Activated CD4-positive, alpha-beta T cell treated with anti-CD3 and anti-CD28 coated beads, Interleukin-10, Interleukin-2, amounts not matched to agents 100 ng/mL and 50 ng/mL, durations not matched to agents 16 hours and 8 hours (primary cell): Measurements from ENCODE around the gene SERPINA5.

ENCODE experiments used
- DNase-seq: peaks from one replicate; pipeline ENCODE4 v3.0.0-alpha.2; 2020

Gene SERPINA5

DNA sequence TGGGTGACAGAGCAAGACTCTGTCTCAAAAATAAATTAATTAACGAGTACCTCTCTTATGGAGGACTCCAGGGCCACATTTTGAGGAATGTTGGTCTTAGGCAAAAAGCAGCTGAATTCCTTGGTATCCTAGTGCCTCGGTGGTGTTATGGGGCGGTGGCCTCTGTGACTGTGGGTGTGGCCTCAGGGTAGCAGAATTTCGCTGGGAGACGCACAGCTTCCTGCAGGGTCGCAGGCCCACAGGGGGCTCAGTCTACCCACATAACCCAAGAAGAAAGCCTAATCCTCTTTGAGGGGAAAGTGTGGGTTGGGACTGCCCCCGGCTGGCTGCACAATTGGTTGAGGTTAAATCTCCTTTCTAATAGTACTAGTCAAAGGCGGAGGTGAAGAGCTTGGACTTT is 31.2 kb upstream of the SERPINA5 start:
- DNase-seq = no peak

DNA sequence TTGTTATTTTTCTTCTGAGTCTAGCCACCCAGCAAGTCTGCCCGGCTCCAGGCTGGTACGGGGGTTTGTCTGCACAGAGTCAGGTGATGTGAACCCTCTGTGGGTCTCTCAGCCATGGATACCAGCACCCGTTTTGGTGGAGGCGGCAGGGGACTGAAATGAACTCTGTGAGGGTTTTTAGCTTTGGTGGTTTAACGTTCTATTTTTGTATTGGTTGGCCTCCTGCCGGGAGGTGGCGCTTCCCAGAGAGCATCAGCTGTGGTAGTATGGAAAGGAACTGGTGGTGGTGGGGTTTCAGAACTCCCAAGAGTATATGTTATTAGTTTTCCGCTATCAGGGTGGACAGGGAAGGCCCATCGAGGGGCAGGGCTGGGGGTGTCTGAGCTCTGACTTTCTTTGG is 25.2 kb upstream of the SERPINA5 start:
- no peak for DNase-seq

DNA sequence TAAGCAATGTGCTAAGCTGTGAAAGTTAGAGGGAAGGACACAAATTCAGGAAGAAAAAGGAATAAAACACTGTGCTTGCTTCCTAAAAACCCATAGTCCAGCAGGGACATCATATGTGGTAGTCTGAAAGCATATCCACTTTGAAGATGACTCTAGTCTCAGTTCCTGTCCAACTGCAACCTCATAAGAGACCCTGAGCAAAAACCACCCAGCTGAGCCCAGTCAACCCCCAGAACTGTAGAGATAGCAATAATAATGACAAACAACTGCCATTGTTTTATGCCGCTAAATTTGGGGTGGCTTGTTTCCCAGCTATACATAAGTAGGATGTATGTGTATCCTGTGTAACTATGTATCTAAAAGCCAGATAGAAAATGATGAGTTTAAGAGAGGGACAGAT is 23.9 kb upstream of the SERPINA5 start:
- DNase-seq = no peak

GRCh38 chr14:94558842-94559241 is 22.4 kb upstream of the SERPINA5 start:
- DNase-seq = no peak

GRCh38 chr14:94559638-94560290 is 21.5 kb upstream of the SERPINA5 start:
- no peak for DNase-seq

GRCh38 chr14:94560291-94560665 is 20.9 kb upstream of the SERPINA5 start:
- DNase-seq = no peak

DNA sequence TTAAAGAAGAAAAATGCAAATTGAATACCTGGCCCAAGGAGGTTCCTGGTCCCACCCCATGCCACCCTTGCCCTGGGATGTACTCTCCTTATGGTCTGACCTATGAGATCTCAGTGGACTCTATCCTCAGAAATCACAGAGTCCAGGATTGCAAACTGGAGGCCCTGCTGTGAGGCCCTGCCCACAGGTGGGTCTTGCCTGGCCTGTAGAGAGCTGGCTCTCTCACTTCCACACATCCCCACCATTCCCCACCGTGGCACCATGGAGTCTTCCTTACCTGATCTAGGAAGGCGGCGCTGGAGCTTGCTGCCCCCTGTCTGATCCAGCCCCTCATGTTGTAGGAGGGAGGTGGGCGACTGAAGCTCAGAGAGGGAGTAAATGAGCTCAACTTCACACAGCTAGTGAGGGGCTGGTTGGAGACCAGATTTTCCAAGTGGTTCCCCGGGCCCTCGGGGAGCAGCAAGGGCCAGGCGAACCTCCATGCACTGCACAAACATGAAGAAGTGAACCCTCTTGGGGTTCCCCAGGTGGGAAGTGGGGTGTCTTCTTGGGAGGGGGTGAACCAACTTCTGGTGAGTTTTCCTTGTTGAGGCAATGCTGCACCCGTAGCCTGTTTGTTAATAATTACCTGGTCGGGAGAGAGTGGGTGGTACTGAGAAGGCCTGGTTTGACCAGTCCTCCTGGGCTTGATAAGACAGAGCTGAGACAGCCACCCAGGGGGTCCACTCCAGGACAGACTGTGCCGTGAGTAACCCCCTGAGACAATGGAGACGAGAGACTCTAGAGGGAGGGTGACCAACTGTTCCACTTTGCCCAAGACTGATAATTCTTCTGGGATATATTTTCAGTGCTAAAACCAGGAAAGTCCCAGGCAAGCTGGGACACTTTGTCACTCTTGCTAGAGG is 20.2 kb upstream of the SERPINA5 start, which contains the start of gene SERPINA4:
SERPINA4 (plus strand) TSS at position 692 of the 905 bp plus-strand sequence. CDS start 2,041 bp downstream, outside the sequence.
- no peak for DNase-seq

DNA sequence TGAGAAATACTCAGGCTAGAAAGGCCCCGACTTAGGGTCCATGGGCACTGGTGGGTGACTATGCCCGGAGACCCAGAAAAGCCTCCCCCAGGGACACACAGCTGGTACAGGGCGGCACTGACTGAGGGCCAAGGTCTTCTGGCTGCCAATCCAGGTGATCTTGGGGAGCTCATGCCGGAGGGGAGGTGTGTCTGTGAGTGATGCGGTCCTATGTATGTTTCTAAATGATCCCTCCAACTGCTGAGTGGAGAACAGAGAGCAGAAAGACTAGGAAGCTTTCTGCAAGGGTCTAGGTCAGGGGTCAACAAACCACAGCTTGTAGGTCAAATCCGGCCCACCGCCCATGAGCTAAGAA is 19.6 kb upstream of the SERPINA5 start:
- DNase-seq = no peak

DNA sequence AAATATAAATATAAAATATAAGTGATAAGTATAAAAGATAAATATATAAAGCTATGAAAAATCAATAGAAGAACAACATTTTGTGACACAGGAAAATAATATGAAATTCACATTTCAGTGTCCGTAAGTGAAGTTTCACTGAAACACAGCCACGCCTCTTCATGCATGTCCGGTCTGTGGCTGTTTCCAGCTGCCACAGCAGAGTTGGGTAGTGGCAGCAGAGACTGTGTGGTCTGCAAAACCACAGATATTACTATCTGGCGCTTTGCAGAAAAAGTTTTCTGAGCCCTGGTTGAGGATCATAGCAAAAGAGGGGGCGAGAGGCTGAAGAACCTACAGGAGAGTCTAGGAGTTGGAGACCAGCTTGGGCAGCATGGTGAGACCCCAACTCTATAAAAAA is 19.2 kb upstream of the SERPINA5 start:
- no peak for DNase-seq

DNA sequence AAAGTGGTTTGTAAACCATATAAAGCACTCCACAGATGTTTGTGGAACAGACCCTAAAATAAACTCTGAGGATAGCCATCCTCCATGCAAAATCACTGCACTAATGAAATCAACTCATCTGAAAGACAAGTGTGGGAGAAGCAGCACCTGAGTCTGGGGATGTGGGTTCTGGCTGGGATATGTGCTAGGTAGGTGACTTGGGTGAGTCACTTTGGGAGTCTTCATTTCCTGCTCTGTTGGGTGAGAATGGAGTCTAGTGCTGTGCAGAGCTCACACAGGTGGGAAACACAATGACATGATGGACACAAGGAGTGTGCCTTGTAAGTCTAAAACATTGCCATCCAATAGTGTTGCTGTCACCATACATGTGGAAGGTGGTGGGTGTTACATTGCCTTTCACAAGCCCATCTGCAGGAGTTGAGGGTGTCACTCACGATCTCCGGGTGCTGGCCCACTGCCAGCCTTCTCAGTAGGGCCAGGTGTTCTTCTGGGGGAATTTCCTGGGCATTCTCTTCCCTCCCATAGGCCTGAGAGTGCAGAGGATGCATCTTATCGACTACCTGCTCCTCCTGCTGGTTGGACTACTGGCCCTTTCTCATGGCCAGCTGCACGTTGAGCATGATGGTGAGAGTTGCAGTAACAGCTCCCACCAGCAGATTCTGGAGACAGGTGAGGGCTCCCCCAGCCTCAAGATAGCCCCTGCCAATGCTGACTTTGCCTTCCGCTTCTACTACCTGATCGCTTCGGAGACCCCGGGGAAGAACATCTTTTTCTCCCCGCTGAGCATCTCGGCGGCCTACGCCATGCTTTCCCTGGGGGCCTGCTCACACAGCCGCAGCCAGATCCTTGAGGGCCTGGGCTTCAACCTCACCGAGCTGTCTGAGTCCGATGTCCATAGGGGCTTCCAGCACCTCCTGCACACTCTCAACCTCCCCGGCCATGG is 18.0 kb upstream of the SERPINA5 start:
- no peak for DNase-seq

DNA sequence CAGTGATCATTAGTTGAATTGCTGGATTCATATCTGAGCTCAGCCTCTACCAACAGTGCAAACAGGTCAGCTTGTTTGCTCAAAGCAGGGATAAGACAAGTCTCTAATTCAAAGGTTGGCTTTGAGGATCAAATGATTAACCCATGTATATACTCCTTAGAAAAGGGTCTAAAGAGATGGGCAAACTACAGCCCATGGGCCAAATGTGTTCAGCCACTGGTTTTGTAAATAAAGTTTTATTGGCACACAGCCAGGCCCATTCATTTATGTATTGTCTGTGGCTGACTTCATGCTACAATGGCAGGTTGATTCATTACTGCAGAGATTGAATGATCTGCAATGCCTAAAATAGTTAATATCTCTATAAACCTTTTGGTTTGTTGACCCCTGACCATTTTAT is 16.8 kb upstream of the SERPINA5 start:
- DNase-seq = no peak

- DNase-seq = no peak
Observed at GRCh38 chr14:94568186-94568585, 13.0 kb upstream of the SERPINA5 start.

DNA sequence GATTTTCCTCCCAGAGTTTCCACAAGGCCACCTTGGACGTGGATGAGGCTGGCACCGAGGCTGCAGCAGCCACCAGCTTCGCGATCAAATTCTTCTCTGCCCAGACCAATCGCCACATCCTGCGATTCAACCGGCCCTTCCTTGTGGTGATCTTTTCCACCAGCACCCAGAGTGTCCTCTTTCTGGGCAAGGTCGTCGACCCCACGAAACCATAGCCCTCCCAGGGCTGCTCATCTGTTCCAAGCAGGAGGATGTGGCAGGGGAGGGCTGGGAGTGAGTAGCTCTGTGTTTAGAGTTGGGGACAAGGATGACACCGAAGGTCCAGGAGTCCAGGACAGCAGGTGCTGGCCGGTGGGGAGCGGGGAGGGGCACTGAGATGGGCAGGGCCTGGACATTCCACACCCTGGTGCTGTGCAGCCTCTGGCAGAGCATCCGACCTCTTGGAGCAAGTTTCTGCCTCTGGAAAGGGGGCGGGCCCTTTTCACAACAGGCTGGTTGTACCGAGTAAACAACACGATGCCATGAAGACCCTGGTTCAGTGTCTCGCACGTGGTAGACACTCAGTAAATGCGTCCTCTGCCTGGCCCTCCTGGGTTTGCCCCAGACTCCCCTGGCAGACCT is 11.7 kb upstream of the SERPINA5 start:
- DNase-seq = no peak

- DNase-seq = no peak
Observed at GRCh38 chr14:94570002-94570400, 11.2 kb upstream of the SERPINA5 start.

DNA sequence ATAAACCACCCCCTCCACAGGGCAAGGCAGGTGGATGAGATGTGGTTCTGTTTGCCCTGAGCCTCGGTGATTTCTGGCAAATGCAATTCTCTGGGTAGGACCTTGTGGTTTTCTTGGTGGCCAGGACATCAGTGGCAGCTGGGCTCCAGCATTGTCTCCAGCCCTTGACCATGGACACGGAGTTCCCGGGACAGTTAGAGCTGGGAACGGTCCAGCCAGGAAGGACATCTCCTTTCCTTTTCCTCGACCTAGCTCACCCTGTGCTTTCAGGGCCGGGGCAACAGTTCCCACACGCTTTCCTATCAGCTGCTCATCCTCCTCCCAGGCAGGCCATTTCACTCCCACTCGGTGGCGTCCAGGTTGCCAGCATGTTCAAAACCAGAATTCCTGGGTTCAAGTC is 10.8 kb upstream of the SERPINA5 start:
- DNase-seq = no peak

DNA sequence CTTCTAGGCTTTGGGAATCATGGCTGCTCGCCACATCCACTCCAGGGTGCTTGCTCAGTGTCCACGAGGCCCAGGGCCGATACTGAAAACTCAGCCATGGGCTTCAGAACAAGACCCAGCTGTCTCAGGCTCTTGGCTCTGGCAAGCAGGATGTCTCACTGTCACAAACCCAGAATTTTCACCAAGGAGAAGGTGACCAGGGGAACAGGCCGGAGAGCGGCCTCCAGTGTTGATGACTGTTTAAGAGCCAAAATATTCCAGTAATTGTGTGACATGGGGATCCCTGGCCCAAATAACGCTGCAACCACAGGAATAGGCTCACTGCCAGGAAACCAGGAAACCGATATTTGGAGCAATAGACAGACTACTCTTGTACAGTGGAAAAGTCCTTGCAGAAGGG is 9.8 kb upstream of the SERPINA5 start:
- DNase-seq = no peak

- no peak for DNase-seq
Observed at GRCh38 chr14:94571950-94572349, 9.3 kb upstream of the SERPINA5 start.

DNA sequence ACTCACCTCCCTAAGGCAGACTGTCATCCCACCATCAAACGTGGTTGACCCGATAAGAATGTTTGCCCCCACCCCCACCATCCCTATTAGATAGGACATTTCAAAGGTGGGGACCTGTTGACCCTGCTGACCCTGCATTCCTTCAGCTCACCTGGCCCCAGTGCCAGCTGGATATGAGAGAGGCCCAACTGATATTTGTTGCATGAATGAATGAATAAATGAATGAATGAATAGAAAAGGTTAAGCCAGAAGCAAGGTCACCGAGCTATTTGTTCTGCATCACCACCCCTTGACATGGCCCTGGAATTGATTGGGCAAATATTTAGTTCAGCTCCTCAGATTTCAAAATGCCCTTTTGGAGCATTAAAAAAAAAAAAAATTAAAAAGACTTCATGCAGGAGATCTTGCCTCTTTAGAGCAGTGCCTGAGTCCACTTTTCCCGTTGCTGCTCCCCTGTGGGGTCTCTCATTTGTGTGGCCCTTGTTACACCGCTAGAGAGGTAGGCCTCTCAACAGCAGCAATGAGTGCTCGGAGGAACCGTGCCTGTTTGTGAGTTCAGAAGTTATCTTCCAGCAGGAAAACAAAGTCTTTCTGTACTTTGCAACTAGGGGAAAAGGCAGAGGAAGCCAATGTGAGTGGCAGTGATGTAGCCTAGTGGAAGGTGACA is 8.5 kb upstream of the SERPINA5 start:
- no peak for DNase-seq

- DNase-seq = no peak
Observed at GRCh38 chr14:94573475-94574277, 7.5 kb upstream of the SERPINA5 start.

DNA sequence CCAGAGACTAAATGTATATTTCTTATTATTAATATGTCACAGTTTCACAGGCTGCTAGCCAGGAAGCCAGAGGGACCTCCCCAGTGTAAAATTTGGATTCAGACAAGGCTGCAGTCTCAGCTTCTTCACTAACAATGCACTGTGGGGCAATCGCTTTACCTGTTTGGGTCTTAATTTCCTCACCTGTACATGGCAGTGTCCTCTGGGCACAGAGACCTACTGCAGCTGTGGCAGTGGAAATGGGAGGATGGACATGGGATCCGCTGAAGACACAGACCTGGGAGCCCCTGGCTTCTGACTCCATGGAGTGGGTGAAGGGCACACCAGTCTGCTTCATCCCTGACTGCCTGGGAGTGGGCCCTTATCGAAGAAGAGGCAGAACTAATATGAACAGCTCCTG is 6.9 kb upstream of the SERPINA5 start:
- no peak for DNase-seq
